Suppressor macrophage (primary cell): ENCODE data around the gene RBBP8NL.
"Not testable (repeated sequence)": the region's sequence is repeated elsewhere in the genome, so short reads cannot be mapped to it uniquely, and the experiment has no call there.

Source experiments
- DNase-seq, 4 experiments: peaks; one replicate each; pipeline ENCODE4 v3.0.0-alpha.2; 2020 to 2022

RBBP8NL gene

DNA sequence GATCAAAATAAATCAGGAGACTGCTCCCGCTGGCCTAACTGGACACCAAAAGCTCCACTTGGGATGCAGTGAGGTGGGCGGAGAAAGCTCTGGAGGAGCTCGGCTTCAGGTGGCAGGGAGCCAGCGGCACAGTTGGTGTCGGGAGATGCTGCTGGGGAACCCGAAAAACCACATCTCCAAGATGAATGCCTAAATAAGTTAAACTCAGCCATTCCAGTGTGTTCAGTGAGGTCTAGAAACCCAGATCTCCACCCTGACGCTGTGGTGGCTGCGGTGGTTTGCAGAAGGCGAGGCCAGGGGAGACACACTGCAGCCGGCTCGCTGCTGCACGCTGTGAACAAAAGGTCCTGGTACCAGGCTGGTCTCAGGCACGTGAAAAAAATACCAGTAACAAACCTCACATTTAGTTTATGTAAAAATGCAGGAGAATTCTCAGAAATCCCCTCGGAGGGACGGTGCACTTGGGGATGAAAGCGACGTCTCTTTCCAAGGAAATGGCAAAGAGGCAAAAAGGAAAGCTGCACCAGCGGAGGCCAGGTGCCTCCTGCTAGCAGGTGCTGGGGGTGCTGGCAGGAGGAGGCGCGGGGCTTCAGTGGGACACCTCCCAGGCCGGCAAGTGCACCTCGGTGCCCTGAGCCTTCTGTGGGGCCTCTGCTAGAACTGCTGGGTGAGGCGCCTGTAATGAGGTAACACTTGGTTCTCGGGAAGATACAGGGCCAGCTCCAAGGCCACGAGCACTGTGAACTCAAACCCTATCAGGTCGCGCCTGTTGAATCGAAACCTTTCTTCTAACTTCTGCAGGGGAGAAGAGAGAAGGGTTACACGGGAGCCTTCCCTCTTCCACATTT, 36.8 kb downstream of the RBBP8NL start:
- DNase-seq, result no peak

DNA sequence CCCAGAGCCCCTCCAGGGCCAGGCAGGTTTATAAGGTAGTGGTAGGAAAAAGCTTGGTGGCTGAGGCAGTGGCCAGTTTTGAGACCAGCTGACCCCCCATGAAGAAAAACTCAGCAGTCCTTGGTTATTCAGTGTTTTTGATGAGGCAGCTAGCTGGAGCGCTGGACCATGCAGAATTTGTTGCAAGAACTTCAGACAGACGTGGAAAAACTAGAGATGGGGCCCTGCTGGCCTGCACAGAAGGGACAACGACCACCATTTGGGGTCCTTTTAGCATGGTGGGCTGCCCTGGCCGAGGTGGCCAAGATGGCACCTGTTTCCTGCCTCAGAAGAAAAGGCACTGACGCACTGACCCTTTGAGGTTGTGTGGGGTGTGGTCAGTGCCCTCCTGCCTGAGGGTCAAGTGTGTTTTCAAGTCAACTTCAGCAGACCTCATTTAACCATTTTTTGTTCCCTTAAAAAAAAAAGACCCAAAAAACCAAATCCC, 37.7 kb downstream of the RBBP8NL start:
- no peak for DNase-seq

DNA sequence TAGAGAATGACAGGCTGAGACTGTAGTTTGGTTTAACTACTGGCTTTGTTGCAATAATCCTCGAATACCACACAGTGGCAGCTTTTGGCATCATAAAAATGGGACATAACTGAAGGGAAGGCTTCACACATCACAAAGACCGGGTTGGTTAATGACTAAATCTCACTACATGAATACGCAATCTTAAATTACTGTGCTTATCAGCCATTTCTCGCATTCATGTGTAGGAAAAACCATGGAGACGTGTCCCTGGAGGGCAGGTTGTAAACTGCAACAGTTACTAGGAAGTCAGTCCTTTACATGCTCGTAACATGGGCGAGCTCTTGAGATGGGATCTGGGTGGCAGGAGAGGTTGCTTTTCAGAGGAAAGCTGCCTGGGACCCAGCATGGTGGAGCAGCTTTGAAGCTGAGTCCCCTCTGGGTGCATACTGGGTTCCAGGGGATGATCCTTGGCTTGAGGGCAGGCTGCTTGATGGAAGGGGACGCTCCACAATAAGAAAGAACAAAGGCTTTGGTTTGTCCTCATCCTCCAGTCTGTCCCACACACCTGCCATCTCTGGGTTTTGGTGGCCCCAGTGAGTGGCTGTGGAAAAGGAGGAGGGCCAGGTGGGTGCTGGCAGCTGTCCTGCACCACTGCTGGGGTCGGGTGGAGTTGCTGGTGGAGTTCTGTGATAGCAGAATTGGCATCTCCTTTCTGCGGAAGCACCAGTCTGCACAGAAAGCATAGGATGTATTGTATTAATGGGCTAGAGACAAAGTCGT, 38.3 kb downstream of the RBBP8NL start:
- DNase-seq, result no peak

DNA sequence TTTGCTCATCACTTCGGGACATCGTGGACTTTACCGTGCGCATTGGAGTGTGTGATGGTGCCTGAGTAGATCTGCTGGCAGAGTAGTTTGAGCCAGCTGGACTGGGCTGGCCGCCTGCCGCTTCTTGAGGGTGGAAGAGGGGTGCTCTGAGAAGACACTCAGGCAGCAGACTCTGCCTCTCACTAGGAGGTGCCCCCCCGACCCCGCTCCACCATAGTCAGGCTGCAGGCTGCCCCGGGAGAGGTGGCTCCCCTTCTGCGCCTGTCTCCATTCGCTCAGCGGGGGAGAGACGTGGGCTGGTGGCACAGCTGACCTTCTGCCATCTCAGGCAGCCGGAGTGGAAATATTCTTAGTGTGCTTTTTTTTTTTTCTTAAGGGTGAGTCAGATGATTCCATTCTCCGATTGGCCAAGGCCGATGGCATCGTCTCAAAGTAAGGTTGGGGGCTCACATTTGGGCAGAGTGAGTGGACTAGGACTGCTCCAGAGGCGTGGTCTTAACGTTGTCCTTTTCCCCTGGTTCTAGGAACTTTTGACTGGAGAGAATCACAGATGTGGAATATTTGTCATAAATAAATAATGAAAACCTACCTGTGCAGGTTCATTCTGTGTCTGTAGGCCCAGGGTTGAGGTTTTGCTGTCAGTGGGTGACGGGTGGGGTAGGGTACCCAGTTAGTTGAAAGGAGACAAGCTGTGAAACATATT, 39.3 kb downstream of the RBBP8NL start:
- no peak for DNase-seq

DNA sequence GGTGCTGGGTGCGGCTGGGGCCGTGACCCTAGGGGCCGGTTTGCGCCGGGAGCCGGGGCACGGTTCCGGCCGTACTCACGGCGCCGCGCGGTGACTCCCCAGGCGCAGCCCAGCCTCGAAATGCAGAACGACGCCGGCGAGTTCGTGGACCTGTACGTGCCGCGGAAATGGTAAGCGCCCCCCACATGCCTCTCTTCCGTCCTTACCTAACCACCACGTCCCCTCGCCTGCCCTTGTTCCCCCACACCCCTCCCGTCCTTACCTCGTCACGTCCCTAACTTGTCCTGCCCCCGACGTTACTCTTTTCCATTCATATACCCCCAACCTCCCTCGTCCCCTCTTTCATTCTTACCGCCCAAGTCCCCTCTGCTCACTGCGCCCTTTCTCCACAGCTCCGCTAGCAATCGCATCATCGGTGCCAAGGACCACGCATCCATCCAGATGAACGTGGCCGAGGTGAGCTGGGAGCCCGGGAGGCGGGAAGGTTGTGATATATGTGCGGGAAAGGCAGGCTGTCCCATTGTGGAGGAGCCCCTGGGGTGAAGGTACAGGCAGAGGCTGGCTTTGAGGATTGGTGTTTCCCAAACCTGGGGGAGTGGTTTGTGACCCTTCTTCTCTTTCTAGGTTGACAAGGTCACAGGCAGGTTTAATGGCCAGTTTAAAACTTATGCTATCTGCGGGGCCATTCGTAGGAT, 40.0 kb downstream of the RBBP8NL start:
- no peak for DNase-seq

DNA sequence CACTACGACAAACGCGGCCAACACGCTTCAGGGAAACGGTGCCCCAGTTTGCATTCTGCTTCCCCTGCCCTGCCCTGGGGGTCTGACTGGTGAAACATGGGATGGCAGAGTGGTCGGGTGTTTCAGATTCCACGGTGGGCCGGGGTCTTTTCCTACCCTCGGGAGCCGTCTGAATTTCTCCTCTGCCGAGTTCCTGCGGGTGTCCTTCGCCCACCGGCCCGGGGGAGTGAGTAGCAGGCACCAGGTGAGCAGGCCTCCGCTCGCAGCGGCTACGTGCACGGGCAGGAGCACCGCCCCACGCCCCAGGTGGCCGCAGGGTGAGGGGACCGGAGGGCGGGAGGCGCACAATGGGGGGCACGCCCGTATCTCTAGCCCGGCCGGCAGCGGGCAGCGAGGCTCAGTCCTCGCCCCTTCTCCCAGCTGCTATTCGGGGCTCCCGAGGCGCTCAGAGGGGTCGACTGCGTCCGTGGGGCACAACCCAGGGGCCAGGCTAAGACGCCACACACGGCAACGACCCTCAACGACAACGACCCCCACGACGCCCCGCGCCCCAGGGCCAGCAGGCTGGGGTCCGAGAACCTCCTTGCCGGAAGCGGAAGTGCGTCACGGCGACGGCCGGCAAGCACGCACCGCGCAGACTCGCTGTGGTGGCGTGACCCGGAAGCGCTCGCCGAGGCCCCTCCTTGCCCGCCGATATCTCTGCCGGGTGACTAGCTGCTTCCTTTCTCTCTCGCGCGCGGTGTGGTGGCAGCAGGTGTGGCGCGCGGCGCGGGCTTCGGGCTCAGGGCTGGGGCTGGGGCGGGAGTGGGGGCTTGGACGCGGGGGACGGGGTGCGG, 40.7 kb downstream of the RBBP8NL start, which contains the start of gene RPS21:
TSS of gene RPS21 (plus strand) at position 721 of the 836 bp plus-strand sequence. CDS start 236 bp downstream, outside the sequence.
- peak; percentile 93 to 97 (median 96) for DNase-seq

DNA sequence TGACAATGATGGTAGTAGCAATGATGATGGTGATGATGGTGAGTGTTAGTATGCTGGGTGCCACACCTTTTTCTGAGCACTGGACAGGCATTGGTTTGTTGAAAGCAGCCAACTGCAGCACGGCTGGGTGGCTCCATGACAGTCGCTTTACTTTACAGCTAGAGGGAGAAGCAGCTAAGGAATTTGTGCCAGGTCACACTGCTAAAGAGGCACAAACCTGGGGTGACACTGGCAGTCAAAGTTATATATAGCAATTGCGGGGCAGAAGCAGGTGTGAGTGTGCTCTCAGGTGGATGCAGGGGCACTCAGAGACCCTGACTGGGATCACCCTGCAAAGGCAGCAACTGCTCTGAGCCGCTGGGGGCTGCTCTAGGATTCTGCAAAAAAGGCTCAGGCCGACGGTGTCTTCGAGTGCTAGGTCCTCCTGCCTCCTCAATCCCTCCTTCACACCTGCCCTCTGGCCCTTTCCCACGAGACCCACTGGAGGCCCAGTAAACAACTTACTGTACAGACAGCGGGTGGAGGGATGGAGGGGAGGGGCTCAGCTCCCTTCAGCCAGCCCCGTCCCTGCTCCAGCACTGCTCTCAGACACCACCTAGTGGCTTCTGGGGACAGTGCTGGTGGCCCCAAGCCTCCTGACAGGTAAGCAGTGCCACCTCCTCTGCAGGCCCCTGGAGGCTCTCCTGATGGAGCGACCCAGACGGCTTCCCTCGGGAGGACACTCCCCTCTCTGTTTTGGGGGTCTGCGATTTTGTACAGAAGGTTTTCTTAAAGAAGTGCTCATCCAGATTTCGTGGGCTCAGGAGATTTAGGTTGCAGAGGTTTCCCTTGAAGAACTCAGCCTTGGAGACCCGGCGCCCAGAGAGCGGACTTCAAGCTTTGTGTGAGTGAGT, 44.8 kb downstream of the RBBP8NL start:
- DNase-seq, result peak; percentile 72 to 82 (median 74)

DNA sequence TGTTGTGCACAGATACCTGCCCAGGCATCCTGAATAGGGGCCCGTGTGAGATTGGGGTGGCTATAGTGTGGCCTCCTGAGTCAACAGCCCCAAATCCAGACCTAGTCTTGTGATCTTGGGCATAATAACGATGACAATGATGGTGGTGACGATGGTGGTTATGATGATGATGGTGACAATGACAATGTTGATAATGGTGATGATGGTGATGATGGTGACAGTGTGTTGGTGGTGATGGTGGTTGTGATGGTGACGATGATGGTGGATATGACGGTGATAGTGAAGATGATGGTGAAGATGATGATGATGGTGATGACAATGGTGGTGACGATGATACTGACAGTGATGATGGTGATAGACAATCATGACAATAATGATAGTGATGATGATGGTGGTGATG, 45.5 kb downstream of the RBBP8NL start:
- DNase-seq, result no peak

DNA sequence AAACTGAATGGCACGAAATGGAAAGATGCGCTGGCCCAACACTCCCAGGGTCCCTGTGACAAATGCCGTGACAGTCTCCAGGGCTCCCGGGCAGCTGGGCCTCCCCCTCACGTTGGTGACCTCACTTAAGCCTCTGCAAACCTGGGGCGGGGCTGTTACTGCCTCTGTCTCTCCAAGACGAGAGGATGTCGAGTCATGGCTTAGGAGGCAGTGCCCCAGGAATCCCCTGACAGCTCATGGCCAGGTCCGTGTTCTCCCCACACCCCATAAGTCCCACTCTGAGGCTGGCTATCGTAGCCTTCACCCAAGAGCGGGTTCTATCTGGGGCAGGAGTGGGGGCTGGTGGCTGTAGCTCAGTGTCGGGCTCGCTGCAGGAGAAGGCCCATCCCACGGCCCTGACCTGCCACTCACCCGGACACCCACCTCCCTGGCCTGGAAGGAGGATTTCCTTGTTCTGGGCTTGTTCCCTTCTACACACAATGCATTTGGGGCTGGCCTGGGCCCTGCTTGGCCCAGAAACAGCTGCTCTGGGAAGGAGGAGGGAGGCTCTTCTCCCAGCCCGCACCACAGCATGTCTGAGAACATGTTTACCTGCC, 46.0 kb downstream of the RBBP8NL start:
- peak in 3 of 4 experiments; percentile 17 to 46 (median 19) for DNase-seq

DNA sequence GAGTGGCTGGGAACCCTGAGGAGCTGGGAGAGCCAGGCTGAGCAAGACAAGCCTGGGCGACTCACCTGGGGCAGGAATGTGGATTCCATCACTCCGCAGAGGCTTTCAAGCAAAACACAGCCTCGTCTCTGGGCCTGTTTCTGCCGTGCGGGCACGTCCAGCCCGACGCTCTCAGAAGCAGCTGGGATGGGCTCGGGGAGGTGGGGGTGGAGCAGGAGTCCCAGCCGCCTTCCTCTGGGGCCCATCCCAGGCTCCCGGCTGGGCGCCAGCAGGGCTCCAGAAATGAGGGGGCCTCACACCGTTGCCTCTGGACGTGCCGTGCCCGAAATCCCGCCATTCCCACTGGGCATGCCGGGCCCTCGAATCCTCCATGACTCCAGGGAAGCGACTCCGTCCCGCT, 49.1 kb downstream of the RBBP8NL start:
- no peak for DNase-seq

DNA sequence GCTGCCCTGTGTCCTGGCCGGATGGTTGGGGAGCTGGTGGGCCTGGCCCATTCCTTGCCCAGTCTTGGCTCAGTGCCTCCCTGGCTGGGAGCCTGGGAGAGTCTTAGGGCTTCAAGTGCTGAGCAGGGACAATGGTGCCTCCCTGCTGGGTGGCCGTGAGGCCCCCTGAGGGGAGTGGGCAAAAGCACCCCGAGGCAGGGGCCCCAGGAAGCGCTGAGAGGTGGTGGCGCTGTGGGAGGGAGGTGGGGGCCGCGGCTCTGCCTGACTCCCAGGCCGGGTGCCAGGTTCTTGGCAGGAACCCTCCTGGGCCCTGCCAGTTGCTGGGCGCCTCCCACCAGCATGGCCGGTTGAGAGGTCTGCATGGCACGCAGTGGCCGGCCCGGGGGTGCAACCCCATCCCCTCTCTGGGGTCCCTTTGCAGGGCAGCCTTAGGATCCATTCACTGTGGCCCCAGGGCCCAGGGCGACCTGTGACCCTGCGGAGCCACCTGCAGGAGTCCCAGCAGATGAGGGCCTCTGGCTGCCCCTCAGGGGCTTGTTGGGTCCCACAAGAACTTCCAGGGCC, 49.6 kb downstream of the RBBP8NL start:
- DNase-seq, result no peak

DNA sequence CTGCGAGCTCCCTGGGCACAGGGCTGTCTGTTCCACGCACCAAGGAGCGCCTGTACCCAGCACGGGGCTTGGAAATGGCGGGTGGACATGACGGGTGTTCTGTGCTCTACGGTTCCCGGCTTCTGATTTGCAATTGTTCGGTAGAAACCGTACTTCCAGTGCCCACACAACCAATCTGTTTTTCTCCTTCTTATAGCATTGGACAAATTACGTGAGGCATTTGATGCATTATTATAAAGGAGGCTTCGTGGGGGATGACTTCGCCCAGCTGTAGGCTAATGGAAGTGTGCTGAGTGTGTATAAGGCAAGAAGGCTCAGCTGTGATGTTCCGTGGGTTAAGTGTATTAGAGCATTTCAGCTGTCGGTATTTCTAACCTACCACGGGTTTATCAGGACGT, 50.3 kb downstream of the RBBP8NL start:
- DNase-seq, result no peak

DNA sequence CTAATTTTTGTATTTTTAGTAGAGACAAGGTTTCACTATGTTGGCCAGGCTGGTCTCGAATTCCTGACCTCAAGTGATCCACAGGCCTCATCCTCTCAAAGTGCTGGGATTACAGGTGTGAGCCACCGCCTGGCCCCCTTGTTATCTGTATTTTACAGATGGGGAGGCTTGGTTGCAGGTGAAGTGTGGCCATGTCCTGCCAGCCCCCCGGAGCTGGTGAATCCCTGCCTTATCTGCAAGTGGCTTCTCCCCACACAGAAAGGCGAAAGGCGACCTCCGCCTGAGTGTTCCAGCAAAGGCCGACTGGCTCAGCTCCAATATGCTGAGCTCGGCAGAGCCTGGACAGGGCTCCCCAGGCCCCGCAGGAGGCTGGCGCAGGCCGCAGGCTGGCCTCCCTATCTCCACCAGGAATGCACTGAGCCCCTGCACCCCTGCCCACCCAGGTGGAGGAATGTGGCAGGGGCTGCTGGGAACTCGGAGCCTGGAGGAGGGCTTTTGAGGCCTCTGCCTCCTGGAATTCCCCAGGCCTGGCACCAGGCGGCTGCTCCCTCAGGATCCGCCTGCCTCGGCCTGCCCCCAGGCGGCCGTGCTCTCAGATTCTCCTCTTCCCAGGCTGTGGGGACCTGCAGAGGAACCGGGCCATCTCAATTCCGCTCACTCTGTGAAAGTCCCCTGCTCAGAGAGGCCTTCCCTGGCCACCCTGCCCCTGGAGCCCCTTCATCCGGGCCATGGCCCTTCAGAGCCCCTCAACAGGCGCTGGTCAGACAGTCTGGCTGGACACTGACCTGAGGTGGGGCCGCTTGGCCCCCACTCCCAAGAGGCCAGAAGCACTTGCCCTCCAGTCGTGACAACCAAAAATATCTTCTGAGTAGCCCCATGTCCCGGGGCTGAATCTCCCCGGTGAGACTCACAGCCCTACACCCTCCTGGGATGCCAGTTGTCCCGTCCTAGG, 51.0 kb downstream of the RBBP8NL start:
- no peak for DNase-seq

DNA sequence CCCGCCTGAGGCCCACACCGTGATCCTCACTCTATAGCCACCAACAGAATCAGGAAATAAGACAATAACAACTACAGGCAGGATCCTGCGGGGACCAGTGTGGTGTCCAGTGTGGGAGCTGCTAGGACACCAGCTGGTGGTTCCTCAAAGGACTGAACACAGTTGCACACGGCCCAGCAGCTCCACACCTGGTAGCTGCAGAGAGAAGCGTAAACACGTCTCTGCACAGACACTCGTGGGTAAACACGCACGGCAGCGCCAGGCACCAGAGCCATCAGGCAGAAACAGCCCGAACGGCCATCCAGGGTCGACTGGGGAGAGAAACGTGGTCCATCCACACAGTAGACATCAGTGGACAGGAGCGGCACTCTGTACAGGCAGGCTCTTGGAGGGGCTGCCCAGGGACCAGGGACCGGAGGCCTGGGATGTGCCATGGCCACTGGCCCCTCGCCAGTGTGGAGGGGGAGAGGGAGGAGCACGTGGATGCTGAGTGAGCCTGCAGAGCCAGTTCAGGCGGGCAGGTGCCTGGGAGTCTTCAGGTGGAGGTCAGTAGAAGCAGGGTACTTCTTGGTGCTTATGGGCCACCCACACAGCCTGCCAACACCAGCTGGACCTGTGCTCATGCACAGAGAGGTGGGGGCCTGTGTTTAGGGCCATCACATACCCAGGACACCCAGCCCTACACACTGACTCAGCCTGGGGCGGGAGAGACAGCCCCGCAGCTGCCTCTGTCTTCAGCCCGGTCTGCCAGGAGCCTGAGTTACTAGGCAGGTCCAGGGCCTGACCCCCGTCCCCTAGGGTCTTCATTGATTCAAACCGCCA, 52.8 kb downstream of the RBBP8NL start:
- peak in 1 of 4 experiments; percentile 10 for DNase-seq

DNA sequence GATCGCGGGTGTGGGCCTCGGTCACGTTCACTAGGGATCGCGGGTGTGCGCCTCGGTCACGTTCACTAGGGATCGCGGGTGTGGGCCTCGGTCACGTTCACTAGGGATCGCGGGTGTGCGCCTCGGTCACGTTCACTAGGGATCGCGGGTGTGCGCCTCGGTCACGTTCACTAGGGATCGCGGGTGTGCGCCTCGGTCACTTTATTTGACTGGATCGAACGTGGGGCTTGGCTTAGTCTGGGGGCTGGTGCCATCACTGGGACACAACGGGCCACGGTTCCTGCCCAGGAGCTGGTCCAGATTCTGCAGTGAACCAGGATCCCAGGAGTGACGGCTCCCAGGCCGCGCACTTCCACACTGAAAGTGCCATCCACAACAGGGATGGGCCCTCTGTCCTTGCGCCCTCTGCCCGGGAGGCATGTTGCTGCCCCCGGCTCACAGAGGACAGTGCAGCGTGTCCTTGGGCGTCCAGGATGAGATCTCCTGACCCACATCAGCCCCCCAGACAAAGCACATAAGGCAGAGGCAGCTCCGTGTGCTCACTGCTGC, 53.6 kb downstream of the RBBP8NL start:
- DNase-seq, result not testable (repeated sequence)

DNA sequence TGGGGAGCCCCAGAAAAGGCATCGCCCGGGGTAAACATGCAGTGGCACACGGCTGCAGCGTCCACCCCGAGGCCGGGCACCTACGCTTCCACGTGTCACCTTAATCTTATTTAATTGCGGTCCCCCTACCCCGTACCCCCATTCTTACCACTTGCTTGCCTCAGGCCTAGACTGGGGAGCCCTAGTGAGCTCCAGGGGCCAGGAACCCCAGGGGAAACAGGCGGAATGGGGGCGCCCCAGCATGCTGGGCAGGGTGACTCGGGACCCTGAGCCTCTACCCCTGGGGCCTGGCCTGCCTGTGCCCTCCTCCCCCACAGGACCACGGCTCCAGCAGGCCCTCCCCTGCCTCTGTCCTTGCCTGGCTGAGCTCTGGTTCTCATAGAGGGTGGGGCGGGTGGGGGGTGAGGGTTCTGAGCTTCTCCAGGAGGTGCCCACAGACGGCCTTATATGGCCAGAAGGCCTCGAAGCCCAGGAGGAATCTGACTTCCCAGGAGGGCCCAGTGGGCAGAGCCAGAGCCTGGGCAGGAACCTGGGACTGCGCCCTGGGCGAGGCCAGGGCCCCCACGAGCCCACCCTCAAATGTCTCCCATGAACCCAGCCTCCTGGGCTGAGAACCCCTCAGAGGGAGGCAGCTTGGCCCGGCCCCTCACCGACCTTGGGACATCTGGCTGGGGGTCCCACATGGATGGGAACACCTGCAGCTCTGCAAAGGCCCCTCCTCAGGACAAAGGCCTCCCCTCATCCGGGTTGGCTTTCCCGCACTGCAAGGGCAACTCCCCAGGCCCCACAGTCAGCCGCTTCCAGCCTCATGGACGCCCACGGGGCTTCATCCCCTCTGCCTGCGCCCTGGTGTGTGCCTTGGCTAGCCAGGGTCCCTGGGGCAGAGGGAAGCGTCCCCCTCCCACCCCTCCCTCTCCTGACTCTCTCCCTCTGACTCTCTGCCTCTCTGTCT, 55.0 kb downstream of the RBBP8NL start:
- DNase-seq, result no peak
